ENCODE measurements around the gene KIAA1549. TPM values are rescaled to one million over a fixed set of nuclear protein-coding genes. Genes with fewer than 3 reads are reported as not detected.

Gene KIAA1549
- total and polyA plus RNA-seq, 4 donors: 0.13 to 0.89 (median 0.42) TPM

DNA sequence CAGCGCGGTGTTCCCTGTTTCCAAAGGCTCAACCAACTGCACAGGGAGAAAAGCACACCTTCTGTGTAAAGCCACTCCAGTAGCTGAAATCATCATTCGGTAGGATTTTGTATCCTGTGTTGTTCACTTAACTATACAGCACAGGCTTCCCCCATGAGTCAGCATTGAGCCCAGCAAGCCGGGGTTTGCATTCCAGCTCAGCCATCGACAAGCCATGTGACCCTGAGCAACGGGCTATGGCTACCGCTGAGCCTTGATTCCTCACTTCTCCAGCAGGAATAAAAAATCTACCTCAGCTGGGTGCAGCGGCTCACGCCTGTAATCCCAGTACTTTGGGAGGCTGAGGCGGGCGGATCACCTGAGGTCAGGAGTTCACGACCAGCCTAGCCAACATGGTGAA is 139.1 kb downstream of the KIAA1549 start:
- Histone ChIP-seq H3K4me3 (ENCODE audit: low read depth in 1 of 3, low read length in 3 of 3) (no peak overlapping the region), H3K9me3 (ENCODE audit: control insufficient read depth in 4 of 4, low read length in 3 of 4) (no peaks in the 10 kb centered on the region), H3K9ac (ENCODE audit: low read depth in 1 of 2, low read length in 2 of 2) (no peak overlapping the region), H3K36me3 (ENCODE audit: control insufficient read depth in 4 of 4, insufficient read depth in 3 of 4, low read depth in 1 of 4, low read length in 3 of 4) (no peaks in the 10 kb centered on the region), H3K27me3 (ENCODE audit: control insufficient read depth in 4 of 4, insufficient read depth in 4 of 4, low read length in 3 of 4) (no peaks in the 10 kb centered on the region), H3K4me1 (ENCODE audit: control insufficient read depth in 4 of 4, insufficient read depth in 4 of 4, low read length in 3 of 4) (no peaks in the 10 kb centered on the region), H3K27ac (ENCODE audit: low read depth in 1 of 2, low read length in 2 of 2) (no peak overlapping the region)
- 93% methylated on average over 12 of the region's 12 CpGs for WGBS
- DNase-seq (ENCODE audit: low spot score): no peak
- TF ChIP-seq HNF4A (conservative IDR thresholded peaks at IDR 0.05): no peak
- TF ChIP-seq, protein P1, sequence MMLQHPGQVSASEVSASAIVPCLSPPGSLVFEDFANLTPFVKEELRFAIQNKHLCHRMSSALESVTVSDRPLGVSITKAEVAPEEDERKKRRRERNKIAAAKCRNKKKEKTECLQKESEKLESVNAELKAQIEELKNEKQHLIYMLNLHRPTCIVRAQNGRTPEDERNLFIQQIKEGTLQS (IDR thresholded peaks at IDR 0.05): no peak
- TF ChIP-seq, protein P2, sequence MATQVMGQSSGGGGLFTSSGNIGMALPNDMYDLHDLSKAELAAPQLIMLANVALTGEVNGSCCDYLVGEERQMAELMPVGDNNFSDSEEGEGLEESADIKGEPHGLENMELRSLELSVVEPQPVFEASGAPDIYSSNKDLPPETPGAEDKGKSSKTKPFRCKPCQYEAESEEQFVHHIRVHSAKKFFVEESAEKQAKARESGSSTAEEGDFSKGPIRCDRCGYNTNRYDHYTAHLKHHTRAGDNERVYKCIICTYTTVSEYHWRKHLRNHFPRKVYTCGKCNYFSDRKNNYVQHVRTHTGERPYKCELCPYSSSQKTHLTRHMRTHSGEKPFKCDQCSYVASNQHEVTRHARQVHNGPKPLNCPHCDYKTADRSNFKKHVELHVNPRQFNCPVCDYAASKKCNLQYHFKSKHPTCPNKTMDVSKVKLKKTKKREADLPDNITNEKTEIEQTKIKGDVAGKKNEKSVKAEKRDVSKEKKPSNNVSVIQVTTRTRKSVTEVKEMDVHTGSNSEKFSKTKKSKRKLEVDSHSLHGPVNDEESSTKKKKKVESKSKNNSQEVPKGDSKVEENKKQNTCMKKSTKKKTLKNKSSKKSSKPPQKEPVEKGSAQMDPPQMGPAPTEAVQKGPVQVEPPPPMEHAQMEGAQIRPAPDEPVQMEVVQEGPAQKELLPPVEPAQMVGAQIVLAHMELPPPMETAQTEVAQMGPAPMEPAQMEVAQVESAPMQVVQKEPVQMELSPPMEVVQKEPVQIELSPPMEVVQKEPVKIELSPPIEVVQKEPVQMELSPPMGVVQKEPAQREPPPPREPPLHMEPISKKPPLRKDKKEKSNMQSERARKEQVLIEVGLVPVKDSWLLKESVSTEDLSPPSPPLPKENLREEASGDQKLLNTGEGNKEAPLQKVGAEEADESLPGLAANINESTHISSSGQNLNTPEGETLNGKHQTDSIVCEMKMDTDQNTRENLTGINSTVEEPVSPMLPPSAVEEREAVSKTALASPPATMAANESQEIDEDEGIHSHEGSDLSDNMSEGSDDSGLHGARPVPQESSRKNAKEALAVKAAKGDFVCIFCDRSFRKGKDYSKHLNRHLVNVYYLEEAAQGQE (IDR thresholded peaks at IDR 0.05): no peak
- TF ChIP-seq FOXA2 (IDR thresholded peaks at IDR 0.05): no peak
- TF ChIP-seq YY1 (IDR thresholded peaks at IDR 0.05): no peak

DNA sequence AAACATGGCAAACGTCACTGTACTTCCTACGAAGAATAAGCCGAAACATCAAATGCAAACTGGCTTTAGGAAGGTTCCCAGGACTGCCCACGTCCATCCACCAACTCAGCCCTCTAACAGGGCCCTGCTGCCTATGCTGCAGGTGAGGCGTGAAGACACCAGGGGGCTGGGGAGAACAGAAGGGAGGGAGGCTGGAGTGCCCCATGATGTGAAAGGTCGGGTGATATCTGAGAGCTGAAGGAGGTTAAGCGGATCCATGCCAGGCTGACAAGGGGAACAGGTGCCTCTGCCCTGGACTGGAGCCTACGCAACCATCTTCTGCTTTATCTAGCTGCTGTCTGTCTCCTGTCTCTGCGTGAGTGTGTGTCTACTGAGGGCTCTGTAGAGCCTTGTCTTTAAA is 143.0 kb downstream of the KIAA1549 start:
- 91% methylated on average over 9 of the region's 9 CpGs for WGBS
- H3K4me3 ChIP-seq (ENCODE audit: low read depth in 1 of 3, low read length in 3 of 3): no peak overlapping the region
- TF ChIP-seq GABPA (IDR thresholded peaks at IDR 0.05 in 1 of 2, conservative IDR thresholded peaks at IDR 0.05 in 1 of 2): no peak
- TF ChIP-seq NR2F2 (IDR thresholded peaks at IDR 0.05): no peak
- TF ChIP-seq HNF4G (IDR thresholded peaks at IDR 0.05): no peak
- TF ChIP-seq, protein P3, sequence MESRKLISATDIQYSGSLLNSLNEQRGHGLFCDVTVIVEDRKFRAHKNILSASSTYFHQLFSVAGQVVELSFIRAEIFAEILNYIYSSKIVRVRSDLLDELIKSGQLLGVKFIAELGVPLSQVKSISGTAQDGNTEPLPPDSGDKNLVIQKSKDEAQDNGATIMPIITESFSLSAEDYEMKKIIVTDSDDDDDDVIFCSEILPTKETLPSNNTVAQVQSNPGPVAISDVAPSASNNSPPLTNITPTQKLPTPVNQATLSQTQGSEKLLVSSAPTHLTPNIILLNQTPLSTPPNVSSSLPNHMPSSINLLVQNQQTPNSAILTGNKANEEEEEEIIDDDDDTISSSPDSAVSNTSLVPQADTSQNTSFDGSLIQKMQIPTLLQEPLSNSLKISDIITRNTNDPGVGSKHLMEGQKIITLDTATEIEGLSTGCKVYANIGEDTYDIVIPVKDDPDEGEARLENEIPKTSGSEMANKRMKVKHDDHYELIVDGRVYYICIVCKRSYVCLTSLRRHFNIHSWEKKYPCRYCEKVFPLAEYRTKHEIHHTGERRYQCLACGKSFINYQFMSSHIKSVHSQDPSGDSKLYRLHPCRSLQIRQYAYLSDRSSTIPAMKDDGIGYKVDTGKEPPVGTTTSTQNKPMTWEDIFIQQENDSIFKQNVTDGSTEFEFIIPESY (IDR thresholded peaks at IDR 0.05): no peak
- no peak for TF ChIP-seq SP1 (IDR thresholded peaks at IDR 0.05)
- TF ChIP-seq, protein P2 (IDR thresholded peaks at IDR 0.05): no peak
- no peak for TF ChIP-seq FOXA1 (IDR thresholded peaks at IDR 0.05)
- TF ChIP-seq, protein P4, sequence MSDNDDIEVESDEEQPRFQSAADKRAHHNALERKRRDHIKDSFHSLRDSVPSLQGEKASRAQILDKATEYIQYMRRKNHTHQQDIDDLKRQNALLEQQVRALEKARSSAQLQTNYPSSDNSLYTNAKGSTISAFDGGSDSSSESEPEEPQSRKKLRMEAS (IDR thresholded peaks at IDR 0.05): no peak
- TF ChIP-seq JUND (IDR thresholded peaks at IDR 0.05): no peak
- no peak for TF ChIP-seq HNF4A (conservative IDR thresholded peaks at IDR 0.05)
- TF ChIP-seq, protein P1 (IDR thresholded peaks at IDR 0.05): no peak
- TF ChIP-seq YY1 (IDR thresholded peaks at IDR 0.05): no peak
- no peak for TF ChIP-seq EGR1 (IDR thresholded peaks at IDR 0.05; ENCODE audit: low read depth in 2 of 2)
- TF ChIP-seq RXRA (IDR thresholded peaks at IDR 0.05): no peak
- TF ChIP-seq, protein P5, sequence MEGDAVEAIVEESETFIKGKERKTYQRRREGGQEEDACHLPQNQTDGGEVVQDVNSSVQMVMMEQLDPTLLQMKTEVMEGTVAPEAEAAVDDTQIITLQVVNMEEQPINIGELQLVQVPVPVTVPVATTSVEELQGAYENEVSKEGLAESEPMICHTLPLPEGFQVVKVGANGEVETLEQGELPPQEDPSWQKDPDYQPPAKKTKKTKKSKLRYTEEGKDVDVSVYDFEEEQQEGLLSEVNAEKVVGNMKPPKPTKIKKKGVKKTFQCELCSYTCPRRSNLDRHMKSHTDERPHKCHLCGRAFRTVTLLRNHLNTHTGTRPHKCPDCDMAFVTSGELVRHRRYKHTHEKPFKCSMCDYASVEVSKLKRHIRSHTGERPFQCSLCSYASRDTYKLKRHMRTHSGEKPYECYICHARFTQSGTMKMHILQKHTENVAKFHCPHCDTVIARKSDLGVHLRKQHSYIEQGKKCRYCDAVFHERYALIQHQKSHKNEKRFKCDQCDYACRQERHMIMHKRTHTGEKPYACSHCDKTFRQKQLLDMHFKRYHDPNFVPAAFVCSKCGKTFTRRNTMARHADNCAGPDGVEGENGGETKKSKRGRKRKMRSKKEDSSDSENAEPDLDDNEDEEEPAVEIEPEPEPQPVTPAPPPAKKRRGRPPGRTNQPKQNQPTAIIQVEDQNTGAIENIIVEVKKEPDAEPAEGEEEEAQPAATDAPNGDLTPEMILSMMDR (IDR thresholded peaks at IDR 0.05; ENCODE audit: low read depth, low read length, missing input control): no peak
- no peaks in the 10 kb centered on the region for H3K9me3 ChIP-seq (ENCODE audit: control insufficient read depth in 4 of 4, low read length in 3 of 4)
- no peak overlapping the region for H3K27ac ChIP-seq (ENCODE audit: low read depth in 1 of 2, low read length in 2 of 2)
- no peak for DNase-seq (ENCODE audit: low spot score)
- H3K36me3 ChIP-seq (ENCODE audit: control insufficient read depth in 4 of 4, insufficient read depth in 3 of 4, low read depth in 1 of 4, low read length in 3 of 4): no peaks in the 10 kb centered on the region
- H3K9ac ChIP-seq (ENCODE audit: low read depth in 1 of 2, low read length in 2 of 2): no peak overlapping the region
- H3K4me1 ChIP-seq (ENCODE audit: control insufficient read depth in 4 of 4, insufficient read depth in 4 of 4, low read length in 3 of 4): no peaks in the 10 kb centered on the region
- H3K27me3 ChIP-seq (ENCODE audit: control insufficient read depth in 4 of 4, insufficient read depth in 4 of 4, low read length in 3 of 4): peaks cover 0 to 3% (median 0%) of the 10 kb centered on the region in 4 donors
